ENCODE measurements around the gene MBD5.

Gene MBD5

GRCh38 chr2:148263890-148264289, 243.0 kb downstream of the MBD5 start:
- TF ChIP-seq, protein P1, sequence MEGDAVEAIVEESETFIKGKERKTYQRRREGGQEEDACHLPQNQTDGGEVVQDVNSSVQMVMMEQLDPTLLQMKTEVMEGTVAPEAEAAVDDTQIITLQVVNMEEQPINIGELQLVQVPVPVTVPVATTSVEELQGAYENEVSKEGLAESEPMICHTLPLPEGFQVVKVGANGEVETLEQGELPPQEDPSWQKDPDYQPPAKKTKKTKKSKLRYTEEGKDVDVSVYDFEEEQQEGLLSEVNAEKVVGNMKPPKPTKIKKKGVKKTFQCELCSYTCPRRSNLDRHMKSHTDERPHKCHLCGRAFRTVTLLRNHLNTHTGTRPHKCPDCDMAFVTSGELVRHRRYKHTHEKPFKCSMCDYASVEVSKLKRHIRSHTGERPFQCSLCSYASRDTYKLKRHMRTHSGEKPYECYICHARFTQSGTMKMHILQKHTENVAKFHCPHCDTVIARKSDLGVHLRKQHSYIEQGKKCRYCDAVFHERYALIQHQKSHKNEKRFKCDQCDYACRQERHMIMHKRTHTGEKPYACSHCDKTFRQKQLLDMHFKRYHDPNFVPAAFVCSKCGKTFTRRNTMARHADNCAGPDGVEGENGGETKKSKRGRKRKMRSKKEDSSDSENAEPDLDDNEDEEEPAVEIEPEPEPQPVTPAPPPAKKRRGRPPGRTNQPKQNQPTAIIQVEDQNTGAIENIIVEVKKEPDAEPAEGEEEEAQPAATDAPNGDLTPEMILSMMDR (IDR thresholded peaks at IDR 0.05; ENCODE audit: insufficient read depth, low read depth, low read length, missing control alignments), result no peak

GRCh38 chr2:148273158-148273691, 252.3 kb downstream of the MBD5 start:
- TF ChIP-seq, protein P1 (IDR thresholded peaks at IDR 0.05; ENCODE audit: insufficient read depth, low read depth, low read length, missing control alignments), result no peak
- DNase-seq (ENCODE audit: low read depth), result no peak
- H3K4me3 ChIP-seq (ENCODE audit: low read length), result no peak overlapping the region

More at GRCh38 chr2:148263890-148264289, 243.0 kb downstream of the MBD5 start:
- H3K4me3 ChIP-seq (ENCODE audit: low read length), result no peak overlapping the region
- no peak for DNase-seq (ENCODE audit: low read depth)

DNA sequence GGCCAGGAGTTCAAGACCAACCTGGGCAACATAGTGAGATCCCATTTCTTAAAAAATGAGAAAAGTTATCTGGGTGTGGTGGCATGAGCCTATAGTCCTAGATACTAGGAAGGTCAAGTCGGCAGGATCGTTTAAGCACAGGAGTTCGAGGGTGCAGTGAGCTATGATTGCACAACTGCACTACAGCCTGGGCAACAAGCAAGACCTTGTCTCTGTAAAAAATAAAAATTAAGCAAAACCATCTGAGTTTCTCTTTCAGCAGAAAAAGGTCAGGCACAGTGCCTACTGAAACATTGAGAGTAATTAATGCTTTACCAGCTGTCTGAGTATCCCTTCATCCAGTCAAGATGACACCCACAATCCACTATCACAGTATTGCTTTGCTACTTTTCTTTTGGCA, 258.3 kb downstream of the MBD5 start:
- TF ChIP-seq, protein P1 (IDR thresholded peaks at IDR 0.05; ENCODE audit: insufficient read depth, low read depth, low read length, missing control alignments), result no peak
- no peak for DNase-seq (ENCODE audit: low read depth)
- no peak overlapping the region for H3K4me3 ChIP-seq (ENCODE audit: low read length)

- DNase-seq (ENCODE audit: low read depth), result peak; percentile 79
- H3K4me3 ChIP-seq (ENCODE audit: low read length), result no peak overlapping the region
- TF ChIP-seq, protein P1 (IDR thresholded peaks at IDR 0.05; ENCODE audit: insufficient read depth, low read depth, low read length, missing control alignments), result no peak
Measured at GRCh38 chr2:148282201-148282600, 261.3 kb downstream of the MBD5 start.

DNA sequence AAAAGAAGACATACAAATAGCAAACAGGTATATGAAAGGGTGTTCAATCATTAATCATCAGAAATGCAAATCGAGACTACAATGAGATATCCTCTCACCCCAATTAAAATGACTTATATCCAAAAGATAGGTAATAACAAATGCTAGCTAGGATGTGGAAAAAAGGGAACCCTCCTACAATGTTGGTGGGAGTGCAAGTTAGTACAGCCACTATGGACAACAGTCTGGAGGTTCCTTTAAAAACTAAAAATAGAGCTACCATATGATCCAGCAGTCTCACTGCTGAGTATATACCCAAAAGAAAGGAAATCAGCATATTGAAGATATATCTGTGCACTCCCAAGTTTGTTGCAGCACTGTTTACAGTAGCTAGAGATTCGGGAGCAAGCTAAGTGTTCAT, 271.5 kb downstream of the MBD5 start:
- H3K4me3 ChIP-seq (ENCODE audit: low read length), result no peak overlapping the region
- TF ChIP-seq, protein P1 (IDR thresholded peaks at IDR 0.05; ENCODE audit: insufficient read depth, low read depth, low read length, missing control alignments), result no peak
- DNase-seq (ENCODE audit: low read depth), result no peak

GRCh38 chr2:148298196-148298595, 277.3 kb downstream of the MBD5 start:
- TF ChIP-seq, protein P1 (IDR thresholded peaks at IDR 0.05; ENCODE audit: insufficient read depth, low read depth, low read length, missing control alignments), result no peak
- no peak overlapping the region for H3K4me3 ChIP-seq (ENCODE audit: low read length)
- peak; percentile 42 for DNase-seq (ENCODE audit: low read depth)

DNA sequence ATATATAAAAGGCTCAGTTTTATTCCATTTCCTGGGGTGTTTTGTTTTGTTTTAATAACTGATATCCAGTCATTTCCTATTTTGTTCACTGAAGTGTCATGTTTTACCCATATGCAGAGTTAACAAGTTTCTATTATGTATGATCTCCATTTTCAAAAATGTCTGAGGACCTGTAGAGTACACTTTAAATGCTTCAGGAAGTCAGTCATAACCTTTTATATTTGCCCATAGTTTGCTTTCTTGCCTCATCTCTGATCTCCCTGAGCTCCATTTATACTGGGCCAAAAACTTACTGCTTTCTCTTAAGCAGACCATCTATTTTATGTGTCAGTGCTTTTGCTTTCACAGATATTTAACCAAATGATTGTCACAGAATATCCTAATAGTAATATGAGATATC, 278.7 kb downstream of the MBD5 start:
- no peak for DNase-seq (ENCODE audit: low read depth)
- no peak overlapping the region for H3K4me3 ChIP-seq (ENCODE audit: low read length)
- TF ChIP-seq, protein P1 (IDR thresholded peaks at IDR 0.05; ENCODE audit: insufficient read depth, low read depth, low read length, missing control alignments), result no peak
